GM19035 (cell line): ENCODE measurements around the gene MOB3B.
A peak's percentile ranks its signal among the peaks of the same experiment; 100 is the strongest.

ENCODE experiments used
- ATAC-seq: cut with Tn5 transposase; IDR thresholded peaks from one replicate; pipeline ENCODE4 v1.9.1; 2021; ENCODE audit not compliant: unreplicated experiment

MOB3B gene

DNA sequence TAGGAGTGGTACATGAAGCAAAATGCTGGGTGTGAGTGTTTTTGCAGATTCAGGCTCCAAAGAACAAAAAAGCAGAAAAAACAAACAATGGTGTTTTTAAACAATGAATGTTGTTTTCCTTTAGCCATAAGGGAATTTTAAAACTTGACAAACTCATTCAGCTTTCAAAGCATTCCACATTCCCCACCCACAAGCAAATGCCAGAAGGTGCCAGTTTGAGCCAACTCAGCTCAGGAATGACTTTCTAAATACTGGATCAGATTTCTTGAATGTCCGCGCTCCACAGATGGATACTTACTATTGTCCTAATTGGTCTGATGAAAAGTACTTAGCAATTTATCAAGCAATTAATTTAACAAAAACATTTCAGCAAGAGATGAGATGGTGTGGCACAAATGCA is 12.9 kb upstream of the MOB3B start:
- no peak for ATAC-seq

DNA sequence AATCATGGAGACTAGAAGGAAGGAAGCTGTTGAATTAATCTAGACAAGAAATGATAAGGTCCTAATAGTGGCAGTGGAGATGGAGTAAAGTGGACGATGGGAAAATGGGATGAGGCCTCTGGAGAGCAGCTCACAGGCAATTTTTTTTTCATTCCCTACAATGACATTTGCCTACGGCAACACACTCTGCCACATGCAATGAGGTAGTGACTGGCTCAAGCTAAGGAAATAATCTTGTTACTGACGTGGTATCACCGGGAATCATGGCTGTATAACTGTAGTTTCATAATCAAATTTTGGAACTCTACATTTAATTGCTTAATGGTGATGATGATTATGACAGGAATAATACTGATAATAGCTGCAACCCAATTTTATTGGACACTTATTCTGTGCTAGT is 12.1 kb upstream of the MOB3B start:
- no peak for ATAC-seq

DNA sequence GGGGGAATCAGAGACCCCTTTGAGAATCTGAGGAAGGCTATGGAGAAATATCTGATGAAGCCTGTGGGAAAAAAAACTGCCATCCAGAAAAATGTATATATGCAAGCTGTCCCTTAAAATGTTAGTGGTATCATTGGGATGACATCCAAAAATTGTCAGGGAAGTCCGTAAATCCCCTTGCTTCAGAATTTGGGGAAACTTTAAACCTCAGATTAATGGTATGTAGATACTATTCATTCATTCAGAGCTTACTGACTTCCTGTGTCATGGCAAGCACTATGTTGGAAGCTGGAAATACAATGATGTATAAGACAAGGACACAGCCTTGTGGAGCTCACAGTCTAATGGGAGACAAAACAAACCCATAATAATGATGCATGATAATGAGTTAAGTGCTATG is 10.9 kb upstream of the MOB3B start:
- no peak for ATAC-seq

DNA sequence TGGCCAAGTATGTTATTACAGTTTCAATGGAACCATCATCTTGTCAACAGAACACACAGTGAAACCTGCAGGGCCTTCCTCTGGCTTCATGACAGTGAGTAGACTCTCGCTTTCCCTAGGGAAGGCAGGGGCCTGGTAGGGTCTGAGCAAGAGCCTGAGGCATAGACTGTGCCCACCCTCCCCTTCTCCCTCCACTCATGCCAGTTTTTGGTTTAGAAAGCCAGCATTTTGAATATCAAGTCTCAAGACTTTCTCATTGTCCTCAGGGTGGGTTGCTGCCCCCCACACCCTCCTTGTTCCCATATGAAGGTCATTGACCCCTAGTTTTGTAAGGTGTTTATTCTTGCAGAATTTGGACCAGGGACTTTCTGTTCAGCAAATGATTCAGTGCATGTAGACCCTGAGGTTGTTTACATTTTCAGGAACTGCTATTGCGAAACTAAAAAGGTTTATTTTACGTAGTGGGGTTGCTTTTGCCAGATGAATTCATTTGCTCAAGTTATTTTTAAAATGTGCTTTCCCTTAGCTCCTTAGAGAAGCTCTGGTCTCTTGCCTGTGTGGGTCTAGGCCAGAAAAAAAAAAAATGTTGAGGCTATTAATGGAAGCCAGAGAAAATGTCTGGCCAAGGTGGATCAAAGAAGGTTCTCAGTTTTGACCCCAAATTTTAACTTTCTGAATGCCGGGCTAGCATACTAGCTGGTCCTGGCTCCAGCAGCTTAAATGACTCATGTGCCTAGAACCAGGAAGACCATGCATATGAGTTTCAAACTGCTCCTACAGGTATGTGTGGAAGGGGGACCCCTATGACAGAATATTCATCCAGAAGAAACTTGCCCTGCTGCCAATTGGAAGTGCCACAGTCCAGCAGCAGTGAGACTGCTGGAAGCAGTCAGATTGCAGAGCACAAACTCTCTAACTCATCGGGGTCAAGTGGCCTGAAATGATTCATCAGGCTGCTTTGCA is 10.1 kb upstream of the MOB3B start:
- peak; percentile 59 for ATAC-seq

DNA sequence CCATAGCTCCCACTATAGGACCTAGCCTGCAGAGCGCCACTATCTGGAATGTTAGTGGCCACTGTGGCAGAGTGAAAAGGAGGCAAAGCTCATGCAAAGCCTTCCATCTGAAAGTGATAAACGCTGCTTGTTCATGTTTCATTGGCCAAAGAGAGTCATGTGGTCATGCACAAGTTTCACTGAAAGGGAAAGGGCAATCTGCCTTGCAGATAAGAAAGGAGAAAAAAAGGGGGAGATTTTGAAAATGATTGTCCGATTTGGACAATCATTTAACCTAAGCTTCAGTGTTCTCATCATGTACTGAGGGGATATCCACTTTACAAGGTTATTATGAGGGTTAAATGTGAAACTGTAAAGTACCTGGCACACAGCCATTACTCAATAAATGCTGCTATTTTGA is 9.0 kb upstream of the MOB3B start:
- ATAC-seq, result no peak

DNA sequence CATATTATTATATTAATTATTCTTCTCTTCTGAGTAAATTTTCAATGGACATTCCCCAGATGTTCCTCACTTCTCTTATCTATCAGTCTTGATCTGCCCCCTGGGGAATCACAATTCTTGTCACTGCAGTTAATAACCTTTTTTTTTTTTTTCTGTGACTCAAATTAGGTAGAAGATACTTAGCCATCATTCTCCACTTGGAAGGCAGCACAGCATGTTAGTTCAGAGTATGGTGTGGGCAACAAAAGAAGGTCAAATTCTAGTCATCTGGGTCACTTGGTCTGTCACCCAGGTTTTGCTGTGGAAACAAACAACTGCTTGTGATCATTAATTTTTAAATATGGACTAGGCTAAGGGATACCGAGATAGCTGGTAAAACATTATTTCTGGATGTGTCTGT is 8.1 kb upstream of the MOB3B start:
- no peak for ATAC-seq

DNA sequence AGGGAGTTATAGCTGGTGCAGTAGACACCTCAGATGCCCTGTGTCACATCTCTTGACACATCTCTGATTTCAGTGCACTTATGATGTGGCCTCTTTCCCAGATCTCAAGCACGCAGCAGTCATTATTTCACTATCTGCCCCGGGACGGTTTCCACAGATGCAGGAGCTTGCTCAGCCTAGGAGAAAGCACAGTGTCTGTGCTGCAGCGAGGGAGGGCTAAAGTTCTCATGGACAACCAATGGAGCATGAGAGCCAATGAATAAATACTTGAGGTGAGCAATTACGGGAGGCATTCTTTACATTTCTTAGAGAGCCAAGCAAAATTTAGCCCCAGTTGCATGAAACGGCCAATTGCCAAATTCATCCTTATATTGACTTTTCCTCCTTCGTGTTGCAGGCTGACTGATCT is 7.4 kb upstream of the MOB3B start:
- ATAC-seq, result no peak

DNA sequence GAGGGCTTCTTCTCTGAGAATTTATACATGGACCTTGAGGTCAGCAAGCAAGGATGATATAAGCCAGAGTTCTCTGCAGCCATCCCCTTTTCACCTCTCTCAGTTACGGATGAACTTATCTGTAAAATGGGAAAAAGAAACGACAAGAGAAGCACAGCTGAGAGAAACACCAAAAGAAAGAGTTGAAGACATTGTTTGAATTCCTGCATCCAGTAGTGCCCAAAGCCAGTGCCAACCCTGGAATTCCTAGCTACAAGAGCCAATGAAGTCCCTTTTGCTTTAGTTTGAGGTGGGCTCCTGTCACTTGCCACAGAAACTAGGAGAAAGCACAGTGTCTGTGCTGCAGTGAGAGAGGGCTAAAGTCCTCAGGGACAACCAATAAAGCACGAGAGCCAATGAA is 6.6 kb upstream of the MOB3B start:
- no peak for ATAC-seq

DNA sequence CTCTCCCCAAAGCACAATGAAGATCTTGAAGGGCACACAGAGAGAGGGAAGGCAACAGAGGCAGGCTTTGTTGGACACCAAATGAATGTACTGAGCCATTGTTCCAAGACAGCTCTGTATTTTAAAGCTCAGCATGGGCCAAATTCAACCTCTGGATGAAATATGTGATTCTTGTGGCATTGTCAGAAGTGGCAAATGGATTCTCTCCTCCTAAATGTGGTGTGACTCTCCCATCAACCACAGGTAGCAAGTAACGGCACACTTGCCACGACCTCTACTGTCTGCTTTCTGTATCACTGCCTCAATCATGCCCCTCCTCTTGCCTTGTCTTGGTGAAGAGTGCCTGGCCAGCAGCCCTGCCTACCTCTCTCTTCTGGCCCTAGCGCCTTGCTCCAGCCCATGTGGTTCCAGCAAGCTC is 6.1 kb upstream of the MOB3B start:
- peak; percentile 37 for ATAC-seq

DNA sequence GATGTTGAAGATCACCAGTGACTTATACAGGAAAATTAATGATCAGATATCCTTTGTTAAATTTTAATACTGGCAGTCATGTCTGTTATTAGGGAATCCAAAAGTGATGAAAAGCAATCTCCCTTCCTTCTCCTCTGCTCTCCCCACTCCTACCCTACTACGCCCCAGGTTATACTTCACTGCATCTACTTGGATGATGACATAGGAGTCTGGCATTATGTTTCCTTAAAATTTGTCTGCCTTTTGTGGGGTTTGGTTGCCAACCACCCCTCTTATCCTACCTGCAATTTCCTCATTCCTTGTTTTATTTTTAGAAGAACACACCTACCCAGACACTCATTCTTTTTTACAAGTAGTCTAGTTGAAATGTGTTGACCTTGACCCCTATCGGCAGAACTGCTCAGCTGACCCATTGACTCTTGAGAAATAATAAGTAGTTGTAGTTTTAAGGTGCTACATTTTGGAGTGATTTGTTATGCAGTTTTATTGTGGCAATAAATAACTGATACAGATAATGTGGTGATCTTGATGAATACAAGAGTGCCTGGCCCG is 5.1 kb upstream of the MOB3B start:
- ATAC-seq, result no peak

DNA sequence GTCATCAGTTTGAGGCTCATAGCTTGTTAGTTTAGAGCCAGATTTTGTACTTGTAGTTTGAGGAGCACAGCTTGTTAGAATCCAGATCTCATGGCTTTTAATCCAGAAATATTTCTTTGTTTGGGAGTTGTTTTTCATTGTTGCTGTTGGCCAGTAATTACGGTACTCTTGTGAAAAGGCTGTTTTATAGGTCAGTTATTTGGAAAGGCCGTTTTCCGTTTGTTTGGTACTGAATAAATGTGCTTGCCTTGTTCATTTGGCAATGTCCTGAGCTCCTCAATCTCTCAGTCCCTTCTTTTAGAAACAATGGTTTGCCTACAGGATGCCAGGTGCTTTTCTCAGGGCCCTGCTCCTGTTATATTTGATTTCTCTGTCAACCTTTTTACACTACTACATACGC is 4.5 kb upstream of the MOB3B start:
- no peak for ATAC-seq

DNA sequence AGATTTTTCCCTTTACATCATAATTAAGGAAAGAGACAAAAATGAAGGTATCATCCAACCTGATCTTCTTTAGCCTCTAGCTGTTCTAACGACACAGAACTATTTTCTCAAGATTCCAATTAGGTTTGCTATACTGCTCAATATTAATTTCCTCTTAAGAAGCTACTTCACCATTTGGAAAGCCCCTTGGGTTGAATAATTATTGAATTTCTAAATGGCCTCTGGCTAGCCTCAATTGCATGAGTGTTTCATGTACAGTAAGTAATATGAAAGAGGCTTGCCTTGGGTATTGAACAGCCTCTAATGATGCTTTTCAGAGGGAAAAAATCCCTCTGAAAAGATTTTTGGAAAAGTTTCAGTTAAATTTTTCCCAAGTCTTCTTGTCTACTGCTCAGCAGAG is 3.7 kb upstream of the MOB3B start:
- no peak for ATAC-seq

DNA sequence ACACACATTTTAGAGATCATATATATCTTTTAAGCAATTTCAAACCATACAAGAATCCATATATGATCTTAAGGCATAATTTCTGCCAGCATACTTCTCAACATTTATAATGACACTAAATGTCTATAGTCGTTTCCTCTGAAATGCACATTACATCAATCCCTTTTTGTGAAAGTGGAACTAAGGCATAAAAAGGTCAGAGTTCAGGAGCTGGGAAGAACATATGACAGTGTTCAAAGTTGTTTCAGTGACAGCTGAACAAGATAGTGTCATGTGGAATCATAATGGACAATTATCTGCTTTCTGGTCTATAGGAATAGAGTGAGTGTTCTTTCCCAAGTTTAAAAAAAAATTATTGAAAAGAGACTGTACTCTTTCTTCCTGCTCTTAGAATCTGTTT is 2.4 kb upstream of the MOB3B start:
- ATAC-seq, result no peak

DNA sequence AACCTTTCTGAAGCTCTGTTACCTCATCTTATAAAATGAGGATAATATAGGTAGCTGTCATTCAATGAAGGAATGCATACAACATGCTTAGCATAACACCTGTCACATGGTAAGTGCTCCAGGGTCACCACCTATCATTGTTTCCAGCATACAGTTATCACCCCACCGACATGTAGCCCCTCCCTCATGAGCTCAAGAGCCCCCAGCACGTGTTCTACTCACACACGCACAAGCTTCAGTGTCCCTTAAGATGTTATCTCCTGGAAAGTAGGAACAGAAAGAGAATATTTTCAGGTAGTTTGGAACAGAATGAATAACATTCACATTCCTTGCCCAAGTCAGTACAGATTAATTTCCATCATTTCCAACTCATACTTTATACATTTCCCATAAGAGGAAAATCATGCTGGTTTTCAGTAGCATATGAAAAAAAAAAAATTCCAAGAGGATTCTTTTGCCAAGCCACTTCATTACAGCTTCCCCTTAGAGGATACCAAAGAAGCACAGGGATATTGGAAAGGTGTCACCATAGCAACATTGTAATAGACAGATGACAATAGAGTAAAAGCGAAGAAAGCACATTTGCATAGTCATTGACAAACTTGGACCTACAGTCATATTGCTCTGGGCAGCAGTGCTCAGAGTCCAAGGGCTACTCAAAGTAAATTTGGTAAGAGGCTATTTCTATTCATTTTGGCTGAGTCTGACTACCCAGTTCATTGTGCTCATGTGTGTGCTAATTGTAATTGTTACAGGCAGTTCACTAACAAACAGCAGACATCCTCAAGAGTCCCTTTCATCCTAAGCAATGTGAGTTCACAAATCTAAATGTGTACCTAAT is 1.5 kb upstream of the MOB3B start:
- no peak for ATAC-seq

DNA sequence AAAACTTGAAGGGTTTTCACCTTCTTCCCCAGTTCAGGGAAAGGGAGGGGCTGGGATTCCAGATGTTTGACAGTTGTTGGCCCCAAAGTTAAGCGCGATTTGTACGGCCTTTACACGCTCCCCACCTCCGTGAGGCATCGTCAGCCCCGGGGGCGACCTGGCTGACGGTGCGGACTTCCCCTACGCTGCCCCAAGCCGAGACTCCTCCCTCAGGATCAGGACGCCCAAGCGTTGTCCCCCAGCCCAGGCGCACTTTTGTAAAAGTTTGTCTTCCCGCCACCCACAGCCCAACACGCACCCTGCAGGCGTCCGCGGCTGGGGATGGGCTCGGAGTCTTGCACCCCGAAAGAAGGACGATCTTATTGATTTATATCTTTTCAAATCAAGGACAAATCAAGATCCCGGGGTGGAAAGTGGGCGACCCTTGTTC is 713 bp downstream of the MOB3B start:
- ATAC-seq, result peak; percentile 38

DNA sequence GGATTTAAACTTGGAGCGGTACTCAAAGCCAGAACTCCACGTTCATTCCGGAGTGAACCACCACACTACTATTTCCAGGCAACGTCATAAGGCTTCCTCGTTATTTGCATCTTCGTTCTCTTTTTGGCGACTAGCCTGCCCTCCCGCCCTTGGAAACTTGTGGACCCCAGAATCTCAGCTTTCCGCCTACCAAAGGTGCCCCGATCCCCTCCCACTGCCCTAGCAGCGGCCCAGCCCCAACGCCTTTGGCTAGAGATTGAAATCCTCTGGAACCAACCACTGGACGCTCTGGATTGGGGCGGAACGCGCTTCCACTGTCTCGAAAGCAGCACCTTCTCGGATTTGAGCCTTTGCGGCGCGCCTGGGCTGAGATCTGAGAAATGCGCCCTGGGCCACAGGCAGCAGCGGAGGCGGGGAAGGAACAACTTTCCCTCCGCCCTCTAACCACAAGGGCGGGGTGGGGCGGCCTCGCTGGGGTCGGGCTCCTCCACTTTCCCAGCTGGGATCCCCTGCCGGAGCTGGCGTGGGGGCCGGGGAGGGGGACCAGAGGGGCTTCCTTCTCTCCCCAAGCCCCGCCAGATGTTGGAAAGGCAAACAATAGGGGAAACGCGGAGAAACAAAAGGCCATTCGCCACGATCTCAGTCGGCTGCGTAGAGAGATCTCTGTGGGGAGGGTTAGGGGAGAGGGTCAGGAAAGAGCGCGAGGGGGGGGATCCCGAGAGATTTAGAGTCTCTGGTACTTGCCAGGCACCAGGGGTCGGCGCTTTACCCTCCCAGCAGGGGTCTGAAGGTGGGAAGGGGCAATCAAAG is 1.3 kb downstream of the MOB3B start:
- peak; percentile 38 for ATAC-seq

DNA sequence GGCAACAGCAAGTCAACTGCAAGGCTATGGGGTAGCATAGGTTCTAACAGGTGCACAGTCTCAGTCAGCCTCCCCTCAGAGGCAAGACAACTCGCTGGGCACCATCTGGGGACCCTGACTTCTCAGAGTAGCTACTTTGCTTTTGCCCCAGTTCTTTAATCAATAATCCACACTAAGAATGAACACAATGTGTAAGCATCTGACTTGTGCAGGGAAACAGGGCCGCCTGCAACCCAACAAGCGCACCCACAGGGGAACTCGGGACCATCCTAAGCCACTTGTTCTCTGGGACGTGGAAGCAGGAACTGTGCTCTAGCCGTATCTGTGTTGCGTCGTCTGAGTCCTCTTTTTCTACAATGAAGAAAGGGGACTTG is 1.9 kb downstream of the MOB3B start:
- no peak for ATAC-seq

DNA sequence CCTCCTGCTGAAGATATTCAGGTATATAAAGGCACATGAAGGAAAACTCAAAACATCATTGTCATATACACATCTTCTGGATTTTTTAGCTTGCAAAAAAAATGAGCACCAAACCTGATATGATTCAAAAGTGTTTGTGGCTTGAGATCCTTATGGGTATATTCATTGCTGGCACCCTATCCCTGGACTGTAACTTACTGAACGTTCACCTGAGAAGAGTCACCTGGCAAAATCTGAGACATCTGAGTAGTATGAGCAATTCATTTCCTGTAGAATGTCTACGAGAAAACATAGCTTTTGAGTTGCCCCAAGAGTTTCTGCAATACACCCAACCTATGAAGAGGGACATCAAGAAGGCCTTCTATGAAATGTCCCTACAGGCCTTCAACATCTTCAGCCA is 5.4 kb downstream of the MOB3B start, which contains the start of gene IFNK:
IFNK (plus strand) TSS at position 55 of the 400 bp plus-strand sequence; CDS start at position 102, 47 bp downstream.
- ATAC-seq, result no peak

DNA sequence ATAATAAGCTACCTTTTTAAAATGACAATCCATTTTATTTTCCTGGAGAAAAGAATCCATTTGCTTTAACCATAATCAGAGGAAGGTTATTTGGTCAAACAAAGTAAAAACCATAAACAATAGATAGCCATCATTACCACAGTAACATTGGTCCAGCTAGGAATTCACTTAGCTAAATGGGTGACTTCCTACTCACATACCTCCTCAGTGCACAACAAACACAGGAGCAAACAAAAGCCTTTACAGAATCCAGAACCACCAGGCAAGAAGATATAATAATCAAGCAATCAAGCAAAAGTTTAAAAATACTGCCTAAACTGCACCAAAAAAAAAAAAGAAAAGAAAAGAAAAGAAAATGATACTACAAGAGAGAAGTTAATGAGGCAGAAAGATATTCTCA is 6.5 kb downstream of the MOB3B start:
- ATAC-seq, result no peak

DNA sequence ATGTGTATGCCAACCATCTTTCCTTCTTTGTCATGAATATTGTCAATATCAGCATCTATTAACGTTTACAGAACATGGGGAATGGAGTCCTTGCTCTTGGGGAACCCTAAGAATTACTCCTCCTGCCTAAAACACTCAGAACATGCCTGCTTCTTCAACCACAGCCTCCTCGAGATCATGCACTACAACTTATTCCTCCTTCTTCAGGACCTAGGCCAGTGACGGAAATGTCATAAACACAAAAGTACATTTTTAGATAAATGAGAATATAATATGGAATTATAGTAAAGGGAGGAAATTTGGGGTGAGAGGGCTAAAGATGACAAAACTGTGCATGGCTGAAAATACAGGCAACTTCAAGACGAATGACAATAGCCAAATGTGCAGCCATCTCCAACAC is 8.6 kb downstream of the MOB3B start:
- ATAC-seq, result no peak
